PFSK-1 (cell line): ENCODE measurements around the gene SPRY2. TPM values are rescaled to one million over a fixed set of nuclear protein-coding genes. Genes with fewer than 3 reads are reported as not detected.
A peak's percentile ranks its signal among the peaks of the same experiment; 100 is the strongest.

ENCODE experiments used
- FOXP2 ChIP-seq: optimal IDR thresholded peaks from 2 replicates; pipeline ENCODE3; 2011; ENCODE audit warnings: borderline replicate concordance, control low read depth, inconsistent platforms; ENCODE audit not compliant: insufficient read depth; ENCODE audit errors: extremely low read length, extremely low read depth
- POLR2AphosphoS5 ChIP-seq: IDR thresholded peaks from 2 replicates; pipeline ENCODE4 v1.6.1; 2012; ENCODE audit warnings: low read depth, mild to moderate bottlenecking, control low read depth, low read length, moderate library complexity
- SIN3A ChIP-seq: IDR thresholded peaks from 2 replicates; pipeline ENCODE4 v1.6.1; 2012; ENCODE audit warnings: mild to moderate bottlenecking, low read length, moderate library complexity, borderline replicate concordance; ENCODE audit not compliant: insufficient read depth
- TAF1 ChIP-seq: IDR thresholded peaks from 2 replicates; pipeline ENCODE4 v1.6.1; 2012; ENCODE audit warnings: low read length, control low read depth, borderline replicate concordance; ENCODE audit not compliant: insufficient read depth
- polyA plus RNA-seq: library from polyadenylated mRNA; unstranded; fragments of >200 nt; gene quantifications from one replicate; pipeline ENCODE4 v1.2.1, GENCODE V29; 2012; ENCODE audit warnings: low read depth, missing spikeins; ENCODE audit not compliant: insufficient read length
- TF ChIP-seq, protein P1 (sequence below), 2 experiments: IDR thresholded peaks; 2 replicates each; pipeline versions ENCODE4 v1.6.1 to v1.8.0; 2011 to 2012; ENCODE audit warnings: low read depth in 2 of 2, low read length in 2 of 2, control low read depth in 1 of 2, inconsistent platforms in 1 of 2, mild to moderate bottlenecking in 1 of 2, moderate library complexity in 1 of 2; ENCODE audit not compliant: insufficient read depth in 1 of 2

SPRY2 gene, protein sequence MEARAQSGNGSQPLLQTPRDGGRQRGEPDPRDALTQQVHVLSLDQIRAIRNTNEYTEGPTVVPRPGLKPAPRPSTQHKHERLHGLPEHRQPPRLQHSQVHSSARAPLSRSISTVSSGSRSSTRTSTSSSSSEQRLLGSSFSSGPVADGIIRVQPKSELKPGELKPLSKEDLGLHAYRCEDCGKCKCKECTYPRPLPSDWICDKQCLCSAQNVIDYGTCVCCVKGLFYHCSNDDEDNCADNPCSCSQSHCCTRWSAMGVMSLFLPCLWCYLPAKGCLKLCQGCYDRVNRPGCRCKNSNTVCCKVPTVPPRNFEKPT
- 51.6 TPM for polyA plus RNA-seq

DNA sequence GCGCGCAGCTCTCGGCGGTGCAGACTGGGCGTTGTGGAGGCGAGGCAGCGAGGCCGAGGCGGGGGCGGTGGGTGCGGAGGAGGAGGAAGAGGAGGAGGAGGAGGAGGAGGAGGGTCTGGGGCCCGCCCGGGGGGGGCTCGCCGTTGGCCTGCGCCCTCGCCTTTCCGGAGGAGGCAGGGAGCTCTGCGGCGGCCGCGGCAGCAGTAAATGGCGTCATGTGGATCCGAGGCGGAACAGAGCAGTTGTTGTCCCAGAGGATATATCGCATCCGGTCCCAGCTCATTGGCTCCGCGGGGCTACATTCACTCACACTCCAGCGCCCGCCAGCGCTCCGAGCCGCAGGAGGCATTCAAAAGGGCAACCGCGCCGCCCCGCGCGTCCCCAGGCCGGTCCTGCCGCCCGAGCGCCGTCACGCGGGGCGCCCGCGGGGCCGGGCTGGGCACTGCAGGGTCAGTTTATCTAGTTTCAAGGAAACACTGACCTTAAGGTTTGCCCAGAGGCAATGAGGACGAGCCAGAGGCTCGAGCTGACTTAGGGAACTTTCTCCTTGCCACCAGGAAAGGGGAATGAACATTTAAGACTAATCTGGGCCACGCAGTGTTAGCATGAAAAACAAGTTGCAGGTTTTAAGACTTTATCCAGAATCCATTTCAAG is at the start of gene SPRY2:
SPRY2 (minus strand) TSS at position 26 of the 655 bp plus-strand sequence. CDS start 3,421 bp downstream, outside the sequence.
- TF ChIP-seq POLR2AphosphoS5 (peak; percentile 58), FOXP2 (no peak), SIN3A (peak; percentile 53; the same call in 1 of the 2 replicates), TAF1 (peak; percentile 83; the same call in 1 of the 2 replicates)
- TF ChIP-seq, protein P1, sequence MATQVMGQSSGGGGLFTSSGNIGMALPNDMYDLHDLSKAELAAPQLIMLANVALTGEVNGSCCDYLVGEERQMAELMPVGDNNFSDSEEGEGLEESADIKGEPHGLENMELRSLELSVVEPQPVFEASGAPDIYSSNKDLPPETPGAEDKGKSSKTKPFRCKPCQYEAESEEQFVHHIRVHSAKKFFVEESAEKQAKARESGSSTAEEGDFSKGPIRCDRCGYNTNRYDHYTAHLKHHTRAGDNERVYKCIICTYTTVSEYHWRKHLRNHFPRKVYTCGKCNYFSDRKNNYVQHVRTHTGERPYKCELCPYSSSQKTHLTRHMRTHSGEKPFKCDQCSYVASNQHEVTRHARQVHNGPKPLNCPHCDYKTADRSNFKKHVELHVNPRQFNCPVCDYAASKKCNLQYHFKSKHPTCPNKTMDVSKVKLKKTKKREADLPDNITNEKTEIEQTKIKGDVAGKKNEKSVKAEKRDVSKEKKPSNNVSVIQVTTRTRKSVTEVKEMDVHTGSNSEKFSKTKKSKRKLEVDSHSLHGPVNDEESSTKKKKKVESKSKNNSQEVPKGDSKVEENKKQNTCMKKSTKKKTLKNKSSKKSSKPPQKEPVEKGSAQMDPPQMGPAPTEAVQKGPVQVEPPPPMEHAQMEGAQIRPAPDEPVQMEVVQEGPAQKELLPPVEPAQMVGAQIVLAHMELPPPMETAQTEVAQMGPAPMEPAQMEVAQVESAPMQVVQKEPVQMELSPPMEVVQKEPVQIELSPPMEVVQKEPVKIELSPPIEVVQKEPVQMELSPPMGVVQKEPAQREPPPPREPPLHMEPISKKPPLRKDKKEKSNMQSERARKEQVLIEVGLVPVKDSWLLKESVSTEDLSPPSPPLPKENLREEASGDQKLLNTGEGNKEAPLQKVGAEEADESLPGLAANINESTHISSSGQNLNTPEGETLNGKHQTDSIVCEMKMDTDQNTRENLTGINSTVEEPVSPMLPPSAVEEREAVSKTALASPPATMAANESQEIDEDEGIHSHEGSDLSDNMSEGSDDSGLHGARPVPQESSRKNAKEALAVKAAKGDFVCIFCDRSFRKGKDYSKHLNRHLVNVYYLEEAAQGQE (IDR thresholded peaks at IDR 0.05; ENCODE audit: insufficient read depth in 1 of 2, low read depth in 2 of 2, low read length in 2 of 2), result peak in 1 of 2 experiments; percentile 12; a peak in 2 of 4 replicates

DNA sequence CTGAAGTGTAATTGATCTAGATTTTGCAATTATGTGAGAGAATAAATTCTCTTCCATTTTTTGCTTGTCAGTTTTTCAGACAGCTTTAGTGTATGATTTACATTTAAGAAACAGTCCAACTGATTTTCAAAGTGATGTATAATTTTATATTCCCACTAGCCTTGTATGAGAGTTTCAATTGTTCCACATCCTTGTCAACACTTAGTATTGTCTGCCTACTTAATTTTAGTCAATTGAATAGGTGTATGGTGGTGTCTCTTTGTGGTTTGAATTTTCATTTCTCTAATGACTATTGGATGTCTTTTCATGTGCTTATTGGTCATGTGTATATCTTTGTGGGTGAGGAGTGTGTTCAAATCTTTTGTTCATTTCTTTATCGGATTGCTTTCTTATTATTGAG is 49.4 kb upstream of the SPRY2 start:
- TF ChIP-seq FOXP2 (no peak), TAF1 (no peak), POLR2AphosphoS5 (no peak), SIN3A (no peak)
- TF ChIP-seq, protein P1 (IDR thresholded peaks at IDR 0.05; ENCODE audit: insufficient read depth in 1 of 2, low read depth in 2 of 2, low read length in 2 of 2), result no peak

DNA sequence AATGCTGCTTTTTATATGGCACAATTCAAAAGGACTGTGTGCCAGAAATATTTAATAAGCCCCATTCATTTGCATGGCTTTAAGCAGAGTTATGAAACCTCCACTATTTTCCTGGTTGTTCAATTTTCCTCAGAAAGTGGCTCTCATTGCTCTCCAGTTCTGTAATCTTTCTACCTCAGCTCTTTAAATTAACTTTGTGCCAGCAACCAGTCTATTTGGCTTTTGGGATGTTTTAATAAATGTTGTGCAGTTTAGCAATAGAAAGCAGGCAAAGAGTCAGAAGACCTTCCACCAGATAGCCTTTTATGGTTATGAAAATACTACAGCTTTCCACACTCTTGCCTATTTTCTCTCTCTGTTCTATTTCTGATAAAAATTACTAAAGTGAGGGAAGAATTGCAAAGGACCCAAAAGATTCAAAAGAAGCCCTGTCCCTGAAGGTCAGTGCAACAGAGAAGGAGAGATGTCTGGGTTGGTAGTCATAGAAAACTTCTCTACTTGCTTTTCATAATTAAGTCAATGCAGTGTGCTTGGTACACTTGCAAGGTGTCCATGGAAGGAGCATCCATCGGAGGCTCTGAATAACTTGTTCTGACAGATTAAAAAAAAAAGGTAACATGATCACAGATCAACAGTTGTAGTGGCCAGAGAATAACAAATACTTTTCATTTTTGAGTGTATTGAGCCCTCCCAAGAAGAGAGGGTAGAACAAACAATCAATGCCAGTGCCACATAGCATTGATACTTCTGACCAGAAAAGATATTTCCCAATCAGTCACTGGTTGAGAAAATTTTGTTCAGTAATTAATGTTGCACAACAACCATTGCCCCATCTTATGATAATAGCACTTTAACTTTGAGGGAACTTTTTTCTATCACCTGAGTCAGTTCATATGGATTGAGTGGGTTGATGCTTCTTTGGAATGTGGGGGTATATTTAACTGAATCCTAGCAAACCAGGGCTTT is 48.4 kb upstream of the SPRY2 start:
- TF ChIP-seq, protein P1 (IDR thresholded peaks at IDR 0.05; ENCODE audit: insufficient read depth in 1 of 2, low read depth in 2 of 2, low read length in 2 of 2), result no peak
- TF ChIP-seq SIN3A, result no peak
- TF ChIP-seq TAF1, result no peak
- TF ChIP-seq POLR2AphosphoS5, result no peak
- TF ChIP-seq FOXP2, result no peak

DNA sequence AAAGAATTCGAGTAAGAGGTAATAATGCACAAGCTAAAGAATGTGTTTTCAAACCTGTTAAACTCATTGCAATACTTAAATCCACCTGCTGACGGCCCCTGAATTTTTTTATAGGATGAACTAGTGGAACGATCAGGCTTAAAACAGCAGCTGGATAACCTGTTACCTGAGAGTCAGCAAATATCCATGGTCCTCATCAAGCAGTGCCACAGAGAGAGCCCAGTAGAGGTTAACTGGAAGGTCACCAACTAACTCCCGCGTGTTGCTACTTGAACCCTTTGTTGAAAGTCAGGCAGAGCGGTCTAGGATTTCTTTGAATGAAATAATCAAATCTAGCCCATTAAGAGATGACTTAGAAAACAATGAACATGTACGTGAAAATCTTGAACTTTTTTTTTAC is 47.6 kb upstream of the SPRY2 start:
- no peak for TF ChIP-seq POLR2AphosphoS5
- no peak for TF ChIP-seq SIN3A
- TF ChIP-seq TAF1, result no peak
- TF ChIP-seq, protein P1 (IDR thresholded peaks at IDR 0.05; ENCODE audit: insufficient read depth in 1 of 2, low read depth in 2 of 2, low read length in 2 of 2), result no peak
- no peak for TF ChIP-seq FOXP2
